ENCODE measurements around the gene CRY1.

DNA sequence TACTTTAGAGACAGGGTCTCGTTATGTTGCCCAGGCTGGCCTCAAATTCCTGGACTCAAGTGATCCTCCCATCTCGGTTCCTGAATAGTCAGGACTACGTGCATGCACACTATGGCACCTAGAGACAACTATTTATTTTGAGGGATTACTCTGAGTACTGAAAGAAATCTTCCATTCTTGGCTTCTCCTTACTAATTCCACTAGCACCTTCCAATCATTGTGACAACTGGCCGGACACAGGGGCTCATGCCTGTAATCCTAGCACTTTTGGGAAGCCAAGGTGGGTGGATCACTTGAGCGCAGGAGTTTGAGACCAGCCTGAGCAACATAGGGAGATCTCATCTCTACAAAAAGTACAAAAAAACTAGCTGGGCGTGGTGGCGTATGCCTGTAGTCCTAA lies 64.3 kb downstream of the CRY1 start:
- TF ChIP-seq, protein P1, sequence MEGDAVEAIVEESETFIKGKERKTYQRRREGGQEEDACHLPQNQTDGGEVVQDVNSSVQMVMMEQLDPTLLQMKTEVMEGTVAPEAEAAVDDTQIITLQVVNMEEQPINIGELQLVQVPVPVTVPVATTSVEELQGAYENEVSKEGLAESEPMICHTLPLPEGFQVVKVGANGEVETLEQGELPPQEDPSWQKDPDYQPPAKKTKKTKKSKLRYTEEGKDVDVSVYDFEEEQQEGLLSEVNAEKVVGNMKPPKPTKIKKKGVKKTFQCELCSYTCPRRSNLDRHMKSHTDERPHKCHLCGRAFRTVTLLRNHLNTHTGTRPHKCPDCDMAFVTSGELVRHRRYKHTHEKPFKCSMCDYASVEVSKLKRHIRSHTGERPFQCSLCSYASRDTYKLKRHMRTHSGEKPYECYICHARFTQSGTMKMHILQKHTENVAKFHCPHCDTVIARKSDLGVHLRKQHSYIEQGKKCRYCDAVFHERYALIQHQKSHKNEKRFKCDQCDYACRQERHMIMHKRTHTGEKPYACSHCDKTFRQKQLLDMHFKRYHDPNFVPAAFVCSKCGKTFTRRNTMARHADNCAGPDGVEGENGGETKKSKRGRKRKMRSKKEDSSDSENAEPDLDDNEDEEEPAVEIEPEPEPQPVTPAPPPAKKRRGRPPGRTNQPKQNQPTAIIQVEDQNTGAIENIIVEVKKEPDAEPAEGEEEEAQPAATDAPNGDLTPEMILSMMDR (IDR thresholded peaks at IDR 0.05), result no peak
- TF ChIP-seq POLR2A (IDR thresholded peaks at IDR 0.05), result no peak
